Measurements from ENCODE around the gene KIF13A.

GRCh38 chr6:17863901-17864754, 123.3 kb downstream of the KIF13A start:
- TF ChIP-seq CTCF (IDR thresholded peaks at IDR 0.05; ENCODE audit: low read depth, low read length) (no peak), EZH2phosphoT487 (IDR thresholded peaks at IDR 0.05; ENCODE audit: low read depth) (no peak)
